Stimulated activated CD8-positive, alpha-beta memory T cell treated with anti-CD3 and anti-CD28 coated beads, Interleukin-15, amount 100 ng/mL, for 24 hours (primary cell): ENCODE results near the gene SPIN1.

Experiments
- DNase-seq: peaks from one replicate; pipeline ENCODE4 v3.0.0-alpha.2; 2020; ENCODE audit warnings: low read depth

SPIN1 gene

DNA sequence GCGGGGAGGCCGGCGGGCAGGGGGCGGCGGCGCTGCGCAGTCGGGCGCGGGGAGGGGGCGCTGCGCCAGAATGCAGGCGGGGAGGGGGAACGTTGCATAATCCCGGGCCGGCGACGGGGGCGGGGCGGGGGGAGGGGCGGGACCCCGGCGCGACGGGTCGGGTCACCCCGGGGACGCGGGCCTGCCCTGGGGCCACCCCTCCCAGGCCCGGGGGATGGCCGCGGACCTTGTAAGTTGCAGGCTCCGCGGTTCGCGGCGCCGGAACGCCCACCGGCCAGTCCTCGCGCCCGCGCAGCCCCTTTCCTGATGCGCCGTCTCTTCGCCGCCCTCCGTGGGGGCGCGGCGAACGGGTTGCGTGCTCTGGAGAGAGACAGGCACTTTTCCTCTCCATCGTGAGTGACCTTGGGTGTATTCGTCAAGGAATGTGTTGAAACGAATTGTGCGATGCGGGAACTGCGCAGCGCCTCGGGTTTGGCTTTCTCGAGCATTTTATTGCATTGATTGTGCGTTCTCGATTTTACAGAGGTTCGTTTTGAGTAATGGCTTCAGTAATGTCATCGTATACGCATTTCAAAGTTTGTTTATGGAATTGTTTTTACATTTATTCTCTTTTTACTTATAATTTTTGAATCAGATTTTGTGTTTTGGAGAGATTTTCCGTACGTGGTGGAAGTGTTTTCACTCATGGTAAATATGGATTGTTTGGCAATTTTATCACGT lies 802 bp downstream of the SPIN1 start:
- DNase-seq, result peak; percentile 10

DNA sequence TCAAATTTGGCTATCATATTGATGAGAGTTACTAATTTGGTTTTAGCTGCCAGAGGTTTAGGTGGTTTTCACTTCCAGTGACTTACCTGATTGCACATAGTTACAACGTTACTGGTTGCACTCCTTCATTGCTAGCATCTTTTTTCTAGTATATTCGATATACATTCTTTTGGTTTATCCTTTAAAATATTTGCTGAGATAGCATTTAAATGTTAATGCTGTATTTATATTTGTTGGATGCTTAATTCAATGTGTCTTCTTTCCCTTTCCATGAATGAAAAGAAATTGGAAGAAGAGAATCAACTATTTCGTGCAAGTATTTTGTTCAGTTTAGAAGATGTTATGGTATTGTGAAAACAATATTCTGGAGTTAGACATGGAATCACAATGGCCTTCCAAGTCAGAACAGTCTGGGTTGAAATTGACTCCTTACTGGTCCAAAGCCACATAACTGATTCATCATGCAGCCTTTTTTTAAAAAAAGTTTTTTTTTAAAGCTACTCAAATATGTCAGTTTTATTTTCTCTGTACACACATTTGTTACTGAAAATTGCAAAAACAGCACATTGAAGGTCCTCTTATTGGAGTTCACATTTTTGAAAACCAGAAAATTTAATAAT lies 2.2 kb downstream of the SPIN1 start:
- no peak for DNase-seq

DNA sequence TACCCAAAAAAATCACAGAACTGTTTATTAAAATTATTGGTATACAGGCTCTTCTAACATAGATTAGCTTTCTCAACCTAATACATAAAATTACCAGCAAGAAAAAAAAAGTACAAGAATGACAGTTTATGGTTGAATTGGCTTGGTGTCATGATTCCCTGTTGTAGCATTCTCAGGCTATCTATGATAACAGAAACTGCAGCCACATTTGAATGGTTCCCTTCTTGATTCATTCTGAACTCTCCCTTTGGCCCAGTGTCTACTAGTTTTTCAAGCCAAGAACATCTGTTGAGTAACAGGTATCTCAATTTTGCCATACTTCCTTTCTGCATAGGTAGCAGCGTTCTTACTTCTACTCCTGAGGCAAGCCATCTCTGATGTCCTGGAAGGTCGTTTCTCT lies 3.0 kb downstream of the SPIN1 start:
- no peak for DNase-seq

DNA sequence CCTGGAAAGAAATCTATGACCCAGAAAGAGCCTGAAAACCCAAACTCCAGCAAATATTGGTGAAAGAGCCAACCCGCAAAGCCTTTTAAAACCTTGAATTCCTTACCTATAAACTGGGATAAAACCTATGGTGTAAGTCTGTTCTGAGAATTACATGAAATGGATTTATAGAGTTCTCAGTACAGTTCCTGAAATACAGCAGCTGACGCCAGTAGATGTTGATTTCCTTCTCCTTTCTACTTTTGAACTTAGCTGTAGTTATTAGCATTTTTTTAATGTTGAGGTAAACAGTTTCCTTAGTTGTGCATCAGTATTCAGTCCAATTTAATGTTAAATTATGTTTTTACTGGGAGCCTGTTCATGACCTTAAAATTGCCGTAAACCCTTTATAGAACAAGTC lies 3.7 kb downstream of the SPIN1 start:
- DNase-seq, result no peak

DNA sequence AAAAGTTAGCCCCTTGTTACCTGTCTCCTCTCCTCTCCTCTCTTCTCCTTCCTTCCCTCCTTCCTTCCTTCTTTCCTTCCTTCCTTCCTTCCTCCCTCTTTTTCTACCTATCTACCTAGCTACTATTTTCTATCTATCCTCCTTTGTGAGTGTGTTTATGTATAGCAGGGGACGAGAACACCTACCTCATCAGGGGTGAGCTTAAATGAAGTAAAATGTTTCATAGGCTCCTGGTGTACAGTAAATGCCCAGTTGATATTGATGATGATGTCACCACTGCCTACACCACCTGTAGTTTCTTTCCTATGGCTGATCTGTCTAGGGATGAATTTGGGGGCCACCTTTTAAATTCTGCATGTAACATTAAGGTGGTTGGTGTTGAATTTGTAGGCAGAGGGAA lies 4.3 kb downstream of the SPIN1 start:
- DNase-seq, result no peak

DNA sequence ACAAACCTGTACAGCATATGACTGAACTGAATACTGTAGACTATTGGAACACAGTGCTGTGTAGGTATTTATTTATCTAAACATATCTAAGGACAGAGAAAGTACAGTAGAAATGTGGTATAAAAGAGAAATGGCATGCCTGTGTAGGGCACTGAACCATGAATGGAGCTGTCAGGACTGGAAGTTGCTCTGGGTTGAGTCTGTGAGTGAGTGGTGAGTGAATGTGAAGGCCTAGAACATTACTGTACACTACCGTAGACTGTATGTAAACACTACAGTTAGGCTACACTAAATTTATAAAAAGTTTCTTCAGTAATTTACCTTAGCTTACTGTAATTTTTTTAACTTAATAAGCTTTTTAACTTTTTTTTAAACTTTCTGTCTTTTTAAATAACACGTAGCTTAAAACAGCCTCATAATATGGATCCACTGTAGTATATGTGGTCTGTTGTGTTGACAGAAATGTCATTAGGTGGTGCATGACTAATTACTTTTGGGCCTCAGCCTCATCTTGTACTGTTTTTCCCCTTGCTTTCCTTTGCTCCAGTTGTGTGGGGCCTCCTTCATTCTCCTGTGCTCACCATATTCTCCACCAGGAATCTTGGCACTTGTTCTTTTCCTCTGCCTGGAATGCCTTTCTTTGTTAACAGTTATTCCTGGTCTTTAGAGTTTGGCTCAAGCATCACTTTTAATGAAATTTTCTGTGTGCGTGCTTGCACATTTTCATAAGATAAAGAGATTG lies 8.8 kb downstream of the SPIN1 start:
- DNase-seq, result no peak

DNA sequence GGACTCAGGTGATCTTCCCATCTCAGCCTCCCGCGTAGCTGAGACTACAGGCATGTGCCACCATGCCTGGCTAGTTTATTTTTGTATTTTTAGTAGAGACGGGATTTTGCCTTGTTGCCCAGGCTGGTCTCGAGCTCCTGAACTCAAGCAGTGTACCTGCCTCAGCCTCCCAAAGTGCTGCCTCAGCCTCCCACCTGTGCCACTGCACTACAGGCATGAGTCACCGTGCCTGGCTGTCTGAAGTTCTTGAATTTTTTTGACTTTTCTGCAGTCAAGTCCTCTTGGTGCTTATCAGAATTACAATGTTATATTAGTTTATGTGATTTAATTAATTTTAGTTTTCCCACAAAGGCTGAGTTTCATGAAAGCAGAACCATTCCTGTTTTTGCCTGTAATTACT lies 9.8 kb downstream of the SPIN1 start:
- no peak for DNase-seq

DNA sequence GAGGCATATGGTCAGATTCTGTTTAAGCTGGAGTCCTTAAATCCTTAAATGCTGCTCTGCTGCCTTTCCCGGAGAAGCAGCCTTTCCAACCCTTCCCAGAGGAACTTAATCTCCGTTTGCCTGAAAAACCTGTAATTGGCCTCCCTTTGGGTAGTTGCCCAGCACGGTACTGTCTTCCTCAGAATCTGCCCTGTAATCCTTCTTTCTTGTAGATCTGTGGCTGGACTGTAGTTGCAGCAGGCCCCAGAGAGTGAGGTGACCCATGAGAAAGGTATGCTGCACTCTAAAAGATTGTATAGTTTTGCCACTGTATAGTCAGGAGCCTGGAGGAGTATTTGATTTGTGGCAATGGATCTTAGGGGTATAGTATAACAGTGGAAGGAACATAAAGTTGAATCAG lies 11.7 kb downstream of the SPIN1 start:
- DNase-seq, result no peak

DNA sequence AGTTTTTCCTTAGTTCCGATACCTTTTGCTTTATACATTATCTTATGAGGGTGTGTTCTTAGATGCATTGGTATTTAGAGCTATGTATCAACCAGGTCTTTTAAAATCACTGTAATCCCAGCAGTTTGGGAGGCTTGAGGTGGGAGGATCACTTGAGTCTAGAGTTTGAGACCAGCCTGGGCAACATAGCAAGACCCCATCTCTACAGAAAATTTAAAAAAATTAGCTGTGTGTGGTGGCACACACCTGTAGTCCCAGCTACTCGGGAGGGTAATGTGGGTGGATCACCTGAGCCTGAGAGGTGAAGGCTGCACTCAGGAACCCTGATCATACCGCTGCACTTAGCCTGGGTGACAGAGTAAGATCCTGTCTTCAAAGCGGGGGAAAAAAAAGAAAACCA lies 15.1 kb downstream of the SPIN1 start:
- no peak for DNase-seq

DNA sequence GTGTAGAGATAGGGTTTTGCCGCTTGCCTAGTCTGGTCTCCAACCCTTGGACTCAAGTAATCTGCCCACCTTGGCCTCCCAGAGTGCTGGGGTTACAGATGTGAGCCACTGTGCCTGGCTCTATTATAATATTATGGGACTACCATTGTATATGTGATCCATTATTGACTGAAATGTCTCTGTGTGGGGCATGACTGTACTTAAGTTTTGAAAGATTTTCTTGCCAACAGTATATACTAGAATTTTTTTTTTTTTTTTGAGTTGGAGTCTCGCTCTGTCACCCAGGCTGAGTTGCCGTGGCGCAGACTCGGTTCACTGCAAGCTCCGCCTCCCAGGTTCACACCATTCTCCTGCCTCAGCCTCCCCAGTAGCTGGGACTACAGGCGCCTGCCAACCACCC lies 17.8 kb downstream of the SPIN1 start:
- no peak for DNase-seq

DNA sequence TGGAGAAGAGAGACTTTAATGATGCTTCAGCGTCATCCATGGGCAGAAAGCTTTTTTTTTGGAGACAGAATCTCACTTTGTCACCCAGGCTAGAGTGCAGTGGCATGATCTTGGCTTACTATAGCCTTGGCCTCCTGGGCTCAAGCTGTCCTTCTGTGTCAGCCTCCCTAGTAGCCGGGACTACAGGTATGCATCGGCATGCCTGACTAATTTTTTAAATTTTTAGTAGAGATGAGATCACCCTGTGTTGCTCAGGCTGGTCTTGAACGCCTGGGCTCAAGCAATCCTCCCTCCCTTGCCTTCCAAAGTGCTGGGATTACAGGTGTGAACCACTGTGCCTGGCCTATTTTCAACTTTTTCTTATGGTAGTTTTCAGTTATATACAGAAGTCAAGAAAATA lies 23.2 kb downstream of the SPIN1 start:
- no peak for DNase-seq

DNA sequence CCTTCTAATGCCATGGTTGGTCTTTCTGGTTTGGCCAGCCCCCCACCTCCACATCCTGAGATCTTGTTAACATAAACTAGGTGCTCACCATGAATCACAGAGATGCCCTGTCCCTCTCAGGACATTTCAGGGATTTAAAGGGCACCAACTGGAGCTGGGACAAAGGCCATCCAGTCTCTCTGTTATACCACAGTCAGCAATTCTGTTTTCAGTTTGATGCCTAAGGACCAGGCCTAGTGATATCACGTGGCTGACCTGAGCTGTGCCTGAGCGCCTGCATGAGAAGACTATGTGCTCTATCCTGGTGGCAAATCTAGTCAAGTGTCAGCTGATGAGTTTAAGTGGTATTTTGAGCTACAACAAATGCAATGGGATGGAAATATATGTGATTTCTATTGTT lies 26.1 kb downstream of the SPIN1 start:
- no peak for DNase-seq

DNA sequence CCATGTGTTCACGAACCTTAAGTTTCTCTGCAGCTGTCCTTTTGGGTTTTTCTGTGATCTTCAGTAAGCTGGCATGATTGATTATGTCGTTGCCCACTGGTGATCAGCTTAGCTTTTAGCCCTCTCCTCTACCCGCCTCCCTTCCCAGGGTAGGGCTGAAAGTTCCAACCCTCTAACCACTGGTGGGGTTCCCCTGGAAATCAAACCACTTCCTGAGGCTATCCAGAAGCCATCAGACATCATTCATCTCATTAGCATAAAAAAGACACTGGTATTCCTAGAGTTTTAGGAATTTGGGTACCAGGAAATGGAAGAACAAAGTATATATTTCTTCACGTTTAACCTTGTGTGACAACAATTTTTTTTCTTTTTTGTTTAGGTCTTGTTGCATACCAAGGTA lies 29.8 kb downstream of the SPIN1 start:
- no peak for DNase-seq

DNA sequence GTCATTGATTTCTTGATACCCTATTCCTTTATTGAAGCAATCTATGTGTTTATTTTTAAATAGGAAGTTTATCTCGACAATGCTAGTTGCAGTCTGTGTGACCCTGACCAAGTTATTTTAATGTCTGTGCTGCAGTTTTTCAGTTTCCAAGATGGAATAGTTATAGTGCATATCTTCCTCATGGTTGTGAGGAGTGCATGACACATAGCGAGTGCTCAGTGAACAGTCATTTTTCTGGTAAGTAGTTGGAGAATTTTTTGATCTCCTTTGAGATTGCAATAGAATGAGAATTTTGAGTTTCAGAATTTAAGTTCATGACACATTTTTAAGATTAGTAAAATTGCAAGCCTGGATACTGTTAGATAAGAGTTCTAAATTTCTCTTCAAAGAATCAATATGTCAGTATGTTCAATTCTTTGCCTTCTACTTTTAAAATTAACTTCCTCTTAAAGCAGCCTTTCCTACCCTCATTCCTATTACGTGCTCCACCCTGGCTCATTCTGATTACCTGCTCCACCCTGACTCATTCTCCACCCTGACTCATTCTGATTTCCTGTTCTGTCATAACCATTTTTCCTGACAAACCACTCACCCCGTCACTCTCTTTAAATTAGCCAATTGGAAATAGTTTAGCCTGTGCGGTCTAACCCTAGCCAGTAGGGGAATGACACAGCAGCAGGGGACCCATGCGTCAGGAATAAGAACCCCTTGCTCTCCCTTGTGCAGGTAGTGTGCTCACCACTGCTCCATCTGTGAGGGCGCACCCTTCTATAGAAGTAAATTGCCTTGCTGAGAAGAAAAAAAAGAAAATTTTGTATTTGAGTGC lies 30.7 kb downstream of the SPIN1 start:
- DNase-seq, result no peak

DNA sequence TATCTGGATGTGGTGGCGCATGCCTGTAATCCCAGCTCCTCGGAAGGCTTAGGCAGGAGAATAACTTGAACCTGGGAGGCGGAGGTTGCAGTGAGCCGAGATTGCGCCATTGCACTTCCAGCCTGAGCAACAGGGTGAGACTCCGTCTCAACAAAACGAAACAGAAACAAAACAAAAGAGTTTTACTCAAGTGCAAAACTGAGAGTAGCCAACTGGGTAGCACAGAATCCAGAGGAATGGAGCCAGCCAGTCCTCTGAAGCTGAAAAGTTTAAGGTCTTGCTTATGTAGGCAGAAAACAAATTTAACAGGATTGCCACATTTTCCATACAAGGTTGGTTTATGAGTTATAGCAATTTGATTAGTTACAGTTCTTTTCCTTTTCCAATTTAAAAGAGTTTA lies 32.0 kb downstream of the SPIN1 start:
- no peak for DNase-seq

DNA sequence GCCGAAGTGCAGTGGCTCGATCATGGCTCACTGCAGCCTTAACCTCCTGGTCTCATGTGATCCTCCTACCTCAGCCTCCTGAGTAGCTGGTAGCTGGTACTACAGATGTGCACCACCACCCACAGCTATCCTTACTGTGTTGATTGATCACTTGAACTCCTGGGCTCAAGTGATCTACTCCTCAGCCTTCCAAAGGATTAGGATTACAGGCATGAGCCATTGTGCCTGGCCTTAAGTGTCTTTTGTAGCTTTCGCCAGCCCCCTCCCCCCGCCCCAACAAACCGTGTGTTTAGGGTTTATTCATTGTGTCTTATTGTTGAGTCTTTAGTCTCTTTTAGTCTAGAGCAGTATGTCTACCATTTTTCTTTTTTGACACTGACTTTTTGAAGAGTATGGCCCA lies 33.1 kb downstream of the SPIN1 start:
- DNase-seq, result no peak

DNA sequence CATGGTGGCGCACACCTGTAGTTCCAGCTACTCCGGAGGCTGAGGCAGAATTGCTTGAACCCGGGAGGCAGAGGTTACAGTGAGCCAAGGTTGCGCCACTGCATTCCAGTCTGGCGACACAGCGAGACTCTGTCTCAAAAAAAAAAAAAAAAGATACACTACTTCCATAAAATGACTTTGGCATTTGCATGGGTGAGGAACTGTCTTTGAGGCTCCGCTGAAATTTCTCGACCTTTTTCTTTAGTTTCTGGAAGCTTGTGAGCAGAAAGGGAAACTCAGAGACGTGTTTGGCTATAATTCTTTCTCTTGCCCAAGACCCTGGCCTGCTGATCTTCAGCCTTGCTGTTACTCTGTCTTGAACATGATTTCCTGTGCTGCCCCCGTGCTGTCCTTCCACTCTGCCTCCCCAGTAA lies 37.3 kb downstream of the SPIN1 start:
- DNase-seq, result no peak

DNA sequence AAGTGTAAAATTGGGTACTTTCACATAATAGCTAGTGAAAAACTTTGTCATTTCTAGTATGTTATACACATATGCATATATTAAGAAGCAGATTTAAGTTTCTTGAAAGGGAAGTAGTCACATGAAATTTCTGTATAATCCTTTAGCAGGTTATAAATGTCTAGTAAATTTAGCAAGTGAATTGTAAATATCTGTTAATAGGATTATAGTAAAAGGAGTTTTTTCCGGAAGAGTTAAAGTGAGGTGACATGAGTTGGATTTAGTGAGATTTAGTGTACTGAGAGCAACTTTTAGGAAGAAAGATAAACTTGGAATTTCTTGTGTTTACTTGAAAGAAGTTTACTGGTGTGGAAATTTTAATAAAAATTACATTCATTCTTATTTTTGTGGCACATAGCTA lies 38.4 kb downstream of the SPIN1 start:
- DNase-seq, result no peak

DNA sequence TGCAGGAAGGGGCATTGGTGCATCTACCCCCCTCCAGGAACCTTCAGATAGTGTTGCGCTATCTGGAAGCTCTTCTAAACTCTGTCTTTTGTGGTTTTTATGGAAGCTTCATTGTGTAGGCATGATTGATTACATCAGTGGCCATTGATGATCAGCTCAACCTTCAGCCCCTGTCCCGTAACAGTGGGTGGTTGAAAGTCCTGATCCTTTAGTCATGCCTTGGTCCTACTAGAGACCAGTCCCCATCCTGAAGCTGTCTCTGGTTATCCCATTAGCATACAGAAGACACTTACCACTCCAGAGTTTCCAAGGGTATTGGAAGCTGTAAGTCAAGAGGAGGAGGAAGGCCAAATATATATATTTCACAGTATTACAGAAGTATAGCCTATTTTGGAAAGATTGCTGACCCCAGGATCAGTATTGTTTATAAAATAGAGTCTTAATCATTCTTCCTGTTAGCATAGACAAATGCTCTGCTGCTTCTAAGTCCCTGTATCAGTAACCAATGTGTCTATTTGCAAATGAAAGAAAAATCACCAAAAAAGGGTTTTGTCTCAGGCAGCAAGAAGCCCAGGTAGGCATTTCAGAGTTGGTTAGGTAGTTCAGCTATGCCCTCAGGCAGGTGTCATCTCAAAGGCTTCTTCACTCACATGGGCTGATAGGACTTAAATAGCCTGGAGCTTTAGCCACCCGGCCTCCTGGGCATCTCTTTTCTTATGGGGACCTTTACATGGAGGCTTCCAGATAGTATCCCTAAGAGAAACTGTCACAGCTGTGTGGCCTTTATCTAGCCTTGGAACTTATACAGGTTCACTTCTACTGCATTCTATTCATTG lies 41.6 kb downstream of the SPIN1 start:
- DNase-seq, result no peak

DNA sequence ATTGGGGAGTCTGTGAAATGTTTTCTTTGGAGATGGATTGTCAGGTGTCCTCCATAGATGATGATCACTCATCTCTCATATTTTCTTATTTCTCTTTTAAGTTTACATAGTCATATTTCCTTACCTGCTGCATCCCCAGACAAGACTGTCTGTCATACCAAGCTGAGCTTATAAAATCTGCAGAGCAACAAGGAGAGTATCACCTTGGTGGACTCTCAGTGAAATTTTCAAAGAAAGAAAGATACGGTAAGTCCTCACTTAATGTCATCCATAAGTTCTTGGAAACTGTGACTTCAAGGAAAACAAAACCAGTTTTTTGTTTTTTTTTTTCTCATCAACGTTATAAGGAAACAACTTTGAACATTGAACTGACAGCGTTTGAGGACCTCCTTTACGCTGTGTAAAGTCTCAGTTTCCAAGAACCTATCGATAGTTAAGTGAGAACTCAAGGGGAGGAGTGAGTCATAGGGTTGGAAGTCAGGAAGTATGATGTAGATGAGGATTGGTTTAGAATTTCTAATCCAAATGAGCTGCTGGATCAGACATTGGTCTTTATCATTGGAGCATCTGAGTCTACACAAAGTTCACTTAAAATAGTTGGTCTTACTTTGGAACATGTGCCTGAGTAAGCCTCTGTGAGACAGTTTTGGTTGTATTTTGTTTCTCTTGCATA lies 45.5 kb downstream of the SPIN1 start:
- no peak for DNase-seq

DNA sequence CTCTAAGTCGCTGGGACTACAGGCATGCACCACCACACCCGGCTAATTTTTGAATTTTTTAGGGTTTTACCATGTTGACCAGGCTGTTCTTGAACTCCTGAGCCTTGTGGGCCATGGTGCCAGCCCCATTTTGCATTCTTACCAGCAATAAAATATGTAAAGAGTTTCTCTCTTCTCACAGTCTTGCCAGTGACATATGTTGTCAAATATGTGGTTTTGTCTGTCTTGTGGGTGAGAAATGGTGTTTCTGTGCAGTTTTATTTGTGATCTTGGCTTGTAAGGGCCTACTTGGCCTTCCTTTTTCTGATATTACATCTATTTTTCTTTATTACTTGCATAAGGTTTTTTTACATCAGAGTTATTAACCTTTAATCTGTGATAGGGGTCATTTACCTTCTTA lies 47.1 kb downstream of the SPIN1 start:
- no peak for DNase-seq
